Mononuclear cell (primary cell): ENCODE data around the gene TCF7L2. TPM values are rescaled to one million over a fixed set of nuclear protein-coding genes. Genes with fewer than 3 reads are reported as not detected.

Experiments used
- H3K27me3 ChIP-seq: 2 replicates; pipeline ENCODE4 v1.6.0; 2011; ENCODE audit warnings: low read length, control low read depth; ENCODE audit not compliant: insufficient read depth
- H3K4me1 ChIP-seq: 2 replicates; pipeline ENCODE4 v1.5.1; 2011; ENCODE audit warnings: mild to moderate bottlenecking, low read length, control low read depth; ENCODE audit not compliant: insufficient read depth
- H3K4me3 ChIP-seq: 2 replicates; pipeline ENCODE4 v1.5.1; 2011; ENCODE audit warnings: mild to moderate bottlenecking, low read length, moderate library complexity
- H3K9me3 ChIP-seq: 2 replicates; pipeline ENCODE4 v1.5.1; 2011; ENCODE audit warnings: low read depth, mild to moderate bottlenecking, control low read depth, low read length
- total RNA-seq: library from RNA; depleted of rRNA; stranded (reverse); fragments of >200 nt; gene quantifications from one replicate; pipeline ENCODE4 v1.2.3, GENCODE V29; 2012

TCF7L2 gene
- total RNA-seq, 1 donor = 8.1 TPM

DNA sequence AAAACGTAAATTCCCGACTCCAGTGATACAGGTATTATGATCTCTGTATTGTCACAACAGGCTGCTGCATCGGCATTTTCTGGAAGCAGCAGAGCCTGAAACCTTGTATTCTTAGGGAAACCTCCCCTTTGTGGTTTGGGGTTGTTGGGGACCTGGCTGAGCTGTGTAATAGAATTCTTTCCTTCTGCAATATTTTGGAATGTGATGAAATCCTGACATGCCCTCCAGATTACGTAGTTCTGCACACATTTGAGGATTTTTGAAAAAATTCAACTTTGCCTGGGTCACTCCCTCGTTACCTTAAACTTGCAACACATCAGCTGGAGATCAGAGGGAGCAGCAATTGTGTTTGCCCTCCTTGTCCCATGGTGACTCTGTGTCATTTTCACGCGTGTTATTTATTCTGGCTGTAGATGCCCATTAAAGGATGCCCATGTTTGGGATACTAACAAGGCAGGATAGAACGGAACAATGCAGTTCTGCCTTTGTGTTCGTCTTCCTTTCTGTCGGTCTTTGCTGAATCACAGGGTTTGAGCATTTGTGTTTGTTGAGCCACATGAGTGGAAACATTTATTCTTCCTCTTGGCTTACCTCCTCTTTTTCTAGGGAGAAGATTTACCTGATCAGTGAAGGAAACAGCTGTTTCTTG, 181.7 kb downstream of the TCF7L2 start:
- no peak overlapping the region for H3K4me3 ChIP-seq
- H3K27me3 ChIP-seq = peaks cover 7% of the 10 kb centered on the region
- H3K9me3 ChIP-seq = no peaks in the 10 kb centered on the region
- H3K4me1 ChIP-seq = peaks cover 6% of the 10 kb centered on the region

GRCh38 chr10:113132591-113133121, 182.6 kb downstream of the TCF7L2 start:
- H3K27me3 ChIP-seq = no peaks in the 10 kb centered on the region
- no peak overlapping the region for H3K4me3 ChIP-seq
- H3K9me3 ChIP-seq = no peaks in the 10 kb centered on the region

DNA sequence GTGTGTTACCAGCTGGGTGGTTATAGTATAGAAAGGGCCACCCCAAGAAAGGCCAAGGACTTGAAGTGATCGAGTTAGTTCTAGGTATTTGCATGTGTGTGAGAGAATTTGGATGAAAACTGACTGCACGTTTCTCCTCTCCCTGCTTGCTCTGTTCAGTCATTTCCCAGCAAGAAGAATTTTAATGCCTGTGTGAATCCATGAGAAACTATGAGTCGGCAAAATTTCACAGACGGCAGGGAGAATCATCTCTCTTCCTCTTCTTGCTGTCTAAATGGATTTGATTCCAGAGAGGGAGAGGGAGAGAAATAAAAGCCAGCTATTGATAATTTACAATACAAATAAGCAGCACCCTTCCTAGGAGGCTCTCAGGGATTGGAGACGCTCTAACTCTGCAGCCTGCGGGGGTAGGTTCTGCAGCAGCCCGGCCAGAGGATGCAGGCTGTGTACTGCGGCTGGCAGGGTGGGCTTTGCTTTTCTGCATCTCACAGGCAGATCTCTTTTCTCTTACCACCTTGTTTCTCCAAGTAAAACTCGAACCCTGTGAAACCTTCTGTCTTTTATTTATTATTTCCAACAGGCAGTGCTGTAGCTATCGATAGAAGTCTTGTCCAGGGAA, 183.6 kb downstream of the TCF7L2 start:
- Histone ChIP-seq H3K4me1 (no peaks in the 10 kb centered on the region), H3K27me3 (no peaks in the 10 kb centered on the region), H3K4me3 (no peak overlapping the region), H3K9me3 (no peaks in the 10 kb centered on the region)

More at GRCh38 chr10:113132591-113133121, 182.6 kb downstream of the TCF7L2 start:
- H3K4me1 ChIP-seq = no peaks in the 10 kb centered on the region

DNA sequence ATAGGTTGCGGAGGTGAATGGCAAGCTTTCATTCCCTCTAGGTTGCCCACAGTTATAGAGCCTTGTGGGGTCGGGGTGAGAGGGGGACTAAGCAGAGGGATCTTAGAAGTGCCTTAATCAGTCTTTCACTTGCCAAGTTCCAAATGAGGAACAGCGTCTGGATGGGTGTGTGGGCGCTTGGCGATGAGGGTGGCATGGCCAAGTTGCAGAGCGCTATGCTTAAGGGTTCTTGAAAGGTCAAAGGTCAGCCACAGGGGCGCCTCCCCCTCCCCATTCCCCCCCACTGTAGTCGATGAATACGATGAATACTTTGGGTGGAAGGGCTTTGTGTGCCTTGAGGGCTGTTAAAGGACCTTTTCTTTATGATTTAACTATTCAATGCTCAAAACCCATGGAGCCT, 185.0 kb downstream of the TCF7L2 start:
- Histone ChIP-seq H3K4me1 (peaks cover 6% of the 10 kb centered on the region), H3K4me3 (no peak overlapping the region), H3K27me3 (no peaks in the 10 kb centered on the region), H3K9me3 (no peaks in the 10 kb centered on the region)

DNA sequence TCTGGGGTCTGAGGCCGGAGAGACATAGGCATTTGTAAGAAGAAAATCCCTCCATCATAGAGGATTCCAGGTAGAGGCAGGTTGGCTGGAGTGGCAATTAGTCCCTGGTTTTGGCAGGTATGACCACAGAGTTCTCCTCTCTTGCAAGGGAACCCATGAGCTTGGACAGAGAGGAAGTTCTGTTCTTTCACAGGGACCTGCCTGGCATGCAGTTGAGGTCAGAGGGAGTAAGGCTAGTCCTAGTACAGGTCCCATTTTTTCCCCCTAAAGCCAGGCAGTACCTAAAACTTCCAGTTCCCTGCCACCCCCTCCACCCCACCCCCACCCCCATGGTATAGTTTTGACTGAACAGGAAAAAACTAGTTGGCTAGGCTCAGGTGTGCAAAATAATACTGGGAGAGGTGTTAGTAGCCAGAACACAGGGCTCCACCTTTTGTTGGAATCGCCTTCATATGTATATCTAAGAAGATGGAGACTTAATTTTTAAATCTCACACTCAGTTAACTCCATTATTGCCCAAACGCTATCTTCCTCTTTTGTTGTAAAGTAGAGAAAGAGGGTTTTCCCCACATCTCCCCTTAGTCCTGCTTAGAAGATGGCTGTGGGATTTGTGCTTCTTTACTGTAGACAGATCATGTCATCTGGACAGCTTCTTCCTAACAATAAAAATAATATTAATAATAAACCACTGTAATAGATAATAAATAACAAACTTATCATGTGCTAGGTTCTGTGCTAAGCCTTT, 188.1 kb downstream of the TCF7L2 start:
- H3K4me1 ChIP-seq = peaks cover 6% of the 10 kb centered on the region
- H3K4me3 ChIP-seq = no peak overlapping the region
- H3K27me3 ChIP-seq = no peaks in the 10 kb centered on the region
- H3K9me3 ChIP-seq = no peaks in the 10 kb centered on the region

DNA sequence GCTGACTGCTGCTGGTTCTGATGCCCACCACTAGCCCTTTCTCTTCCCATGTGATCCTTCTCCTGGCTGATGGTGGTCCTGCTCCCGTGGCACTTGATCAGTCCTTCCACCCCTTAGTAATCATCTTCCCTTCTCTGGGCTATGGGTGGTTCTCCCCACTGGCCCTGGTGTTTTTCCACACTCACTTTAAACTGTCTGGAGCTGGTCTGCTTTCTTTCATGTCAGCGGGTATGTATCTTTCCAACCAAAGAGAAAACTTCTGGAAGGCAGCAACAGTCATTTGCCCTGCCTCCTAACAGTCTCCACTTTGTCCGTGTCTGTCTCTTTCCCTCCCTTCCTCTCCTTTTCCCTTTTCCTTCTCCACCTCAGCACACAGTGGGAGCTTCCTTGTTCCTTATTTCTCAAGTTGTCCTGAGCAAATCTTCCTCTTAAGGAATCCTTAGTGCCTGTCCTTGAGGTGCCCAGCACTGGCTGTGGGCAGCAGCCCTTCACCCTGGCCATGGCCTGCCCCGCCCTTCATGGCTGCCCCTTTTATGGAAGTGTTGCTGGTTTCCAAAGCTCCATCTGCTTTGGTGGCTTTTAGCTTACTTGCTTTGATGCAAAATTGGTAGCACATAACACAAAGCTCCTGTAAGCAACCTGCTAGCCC, 189.0 kb downstream of the TCF7L2 start:
- Histone ChIP-seq H3K9me3 (no peaks in the 10 kb centered on the region), H3K4me1 (peaks cover 6% of the 10 kb centered on the region), H3K4me3 (no peak overlapping the region), H3K27me3 (no peaks in the 10 kb centered on the region)

DNA sequence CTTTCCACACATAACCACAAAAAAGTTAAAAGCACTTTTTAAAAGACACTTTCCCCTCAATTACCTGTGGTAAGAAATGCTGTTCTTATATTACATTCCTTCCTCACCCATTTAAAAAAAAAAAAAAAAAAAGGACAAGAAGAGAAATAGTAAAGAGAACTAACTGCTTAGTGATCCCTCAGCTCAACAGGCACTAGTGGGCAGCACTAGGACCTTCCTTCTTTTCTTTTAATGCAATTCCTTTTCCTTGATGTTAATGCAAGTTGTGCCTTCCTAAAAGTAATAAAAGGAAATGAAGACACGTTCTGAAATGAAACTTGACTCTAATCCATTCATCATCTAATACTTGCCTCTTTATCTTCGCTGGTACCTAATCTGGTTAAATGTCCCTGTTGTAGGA, 189.7 kb downstream of the TCF7L2 start:
- Histone ChIP-seq H3K4me1 (peaks cover 6% of the 10 kb centered on the region), H3K27me3 (no peaks in the 10 kb centered on the region), H3K9me3 (no peaks in the 10 kb centered on the region), H3K4me3 (no peak overlapping the region)

DNA sequence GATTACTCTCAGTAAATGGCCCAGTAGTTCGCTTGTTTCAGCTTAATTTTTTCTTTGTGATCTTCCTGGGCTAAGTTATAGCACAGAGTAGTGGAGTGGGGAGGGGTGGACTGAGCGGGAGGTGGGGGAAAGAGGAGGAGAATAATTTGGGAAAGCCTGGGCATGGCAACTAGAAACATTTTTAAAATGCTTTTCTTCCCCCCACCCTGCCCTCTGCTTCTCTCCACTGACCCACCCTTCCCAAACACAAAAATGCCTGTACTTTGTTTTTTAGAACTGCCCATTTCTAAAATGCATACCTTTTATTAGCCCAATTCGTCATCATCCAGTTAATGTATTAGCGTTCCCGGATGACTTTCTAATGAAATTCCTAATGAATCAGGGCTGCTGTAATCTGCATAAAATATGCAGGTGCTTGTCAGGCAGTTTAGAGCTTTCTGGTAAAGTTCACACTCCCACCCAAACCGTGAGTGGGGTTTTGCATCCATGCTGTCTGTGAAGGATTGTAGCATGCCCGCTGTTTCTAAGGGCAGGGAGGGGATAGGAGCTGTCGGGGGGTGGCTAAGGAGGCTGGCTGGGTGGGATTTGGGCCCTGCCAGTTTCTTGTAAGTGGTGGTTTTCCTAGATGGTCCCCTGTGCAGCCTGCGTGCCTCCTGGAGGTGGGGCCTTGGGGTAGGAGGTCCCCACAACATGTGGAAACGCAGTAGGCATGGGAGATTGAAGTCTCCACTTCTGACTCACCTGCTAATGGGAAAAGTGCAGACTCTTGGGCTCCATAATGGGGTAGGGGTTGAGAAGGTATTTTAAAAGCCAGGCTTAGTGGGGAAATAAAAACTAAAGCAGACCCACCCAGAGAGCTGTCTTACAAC, 190.3 kb downstream of the TCF7L2 start:
- Histone ChIP-seq H3K4me3 (no peak overlapping the region), H3K27me3 (no peaks in the 10 kb centered on the region), H3K4me1 (peaks cover 6% of the 10 kb centered on the region), H3K9me3 (no peaks in the 10 kb centered on the region)

- H3K9me3 ChIP-seq = no peaks in the 10 kb centered on the region
- H3K4me3 ChIP-seq = no peak overlapping the region
These were observed 192.7 kb downstream of the TCF7L2 start for GRCh38 chr10:113142601-113143362.

GRCh38 chr10:113144576-113144975, 194.5 kb downstream of the TCF7L2 start:
- no peaks in the 10 kb centered on the region for H3K4me1 ChIP-seq
- H3K9me3 ChIP-seq = no peaks in the 10 kb centered on the region
- H3K27me3 ChIP-seq = no peaks in the 10 kb centered on the region
- no peak overlapping the region for H3K4me3 ChIP-seq

More at GRCh38 chr10:113142601-113143362, 192.7 kb downstream of the TCF7L2 start:
- Histone ChIP-seq H3K27me3 (no peaks in the 10 kb centered on the region), H3K4me1 (peaks cover 6% of the 10 kb centered on the region)

DNA sequence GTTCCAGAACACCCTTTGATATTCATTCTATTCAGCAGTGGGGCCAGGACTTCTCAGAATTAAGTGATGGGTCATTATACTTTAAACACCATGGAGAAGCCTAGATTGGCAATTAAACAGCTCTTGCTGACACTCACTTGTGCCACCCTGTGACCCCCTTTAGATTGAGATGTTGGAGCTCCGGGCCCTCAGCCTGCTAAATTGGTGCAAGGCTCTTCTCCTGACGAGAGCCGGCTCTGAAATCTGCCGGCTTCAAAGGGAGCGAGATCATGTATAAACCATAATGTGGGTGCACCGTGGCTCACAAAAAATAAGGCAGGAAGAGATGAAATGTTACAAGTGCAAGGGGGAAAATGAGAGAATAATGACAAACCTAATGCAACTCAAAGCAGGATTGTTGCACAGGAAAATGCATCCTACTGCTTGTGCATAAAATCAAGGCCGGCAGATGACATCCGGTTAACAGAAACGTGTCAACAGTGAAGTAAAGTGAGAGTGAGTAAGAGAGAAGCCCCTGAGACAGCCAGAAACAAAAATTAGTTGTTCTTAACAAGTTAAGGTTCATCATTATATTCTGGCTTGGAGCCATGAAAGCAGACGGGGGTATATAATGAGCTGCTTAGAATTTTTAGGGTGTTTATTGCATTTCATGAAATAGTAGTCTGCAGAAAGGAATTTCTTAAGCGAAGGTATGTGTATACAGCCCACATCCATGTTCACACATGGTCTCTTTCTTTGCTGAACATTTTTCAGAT, 198.2 kb downstream of the TCF7L2 start:
- Histone ChIP-seq H3K9me3 (no peaks in the 10 kb centered on the region), H3K4me1 (peaks cover 26% of the 10 kb centered on the region), H3K4me3 (no peak overlapping the region), H3K27me3 (no peaks in the 10 kb centered on the region)

GRCh38 chr10:113148901-113149300, 198.9 kb downstream of the TCF7L2 start:
- Histone ChIP-seq H3K4me3 (no peak overlapping the region), H3K27me3 (no peaks in the 10 kb centered on the region), H3K9me3 (no peaks in the 10 kb centered on the region), H3K4me1 (peaks cover 31% of the 10 kb centered on the region)

- peaks cover 37% of the 10 kb centered on the region for H3K4me1 ChIP-seq
- no peak overlapping the region for H3K4me3 ChIP-seq
- no peaks in the 10 kb centered on the region for H3K27me3 ChIP-seq
- no peaks in the 10 kb centered on the region for H3K9me3 ChIP-seq
These were observed 199.6 kb downstream of the TCF7L2 start for GRCh38 chr10:113149626-113150025.
